Suprapubic skin (tissue), 4 donors: ENCODE measurements around the gene LGALS8. TPM values are rescaled to one million over a fixed set of nuclear protein-coding genes. Genes with fewer than 3 reads are reported as not detected.

Source experiments
- DNase-seq, 2 donors: peaks; one replicate each; pipeline ENCODE4 v3.0.0-alpha.2; 2019; ENCODE audit warnings: low spot score in 2 of 2
- H3K27ac ChIP-seq: fragments of 200-600 bp; sonication (generic); one replicate; pipeline ENCODE4 v1.5.1; 2019
- H3K27me3 ChIP-seq: fragments of 200-600 bp; sonication (generic); one replicate; pipeline ENCODE4 v1.5.1; 2019
- H3K36me3 ChIP-seq: fragments of 200-600 bp; sonication (generic); one replicate; pipeline ENCODE4 v1.5.1; 2019
- H3K4me1 ChIP-seq: fragments of 200-600 bp; sonication (generic); one replicate; pipeline ENCODE4 v1.5.1; 2019
- H3K4me3 ChIP-seq: fragments of 200-600 bp; sonication (generic); one replicate; pipeline ENCODE4 v1.5.1; 2019; ENCODE audit warnings: mild to moderate bottlenecking
- H3K9me3 ChIP-seq: fragments of 200-600 bp; sonication (generic); one replicate; pipeline ENCODE4 v1.5.1; 2019
- CTCF ChIP-seq, 2 donors: fragments of 200-600 bp in 1 of 2; fragments of 450-650 bp in 1 of 2; sonication (generic) in 1 of 2; IDR thresholded peaks; one replicate each; pipeline ENCODE4 v1.5.1; 2016 to 2019; ENCODE audit warnings: antibody characterized with exemption in 2 of 2, mild to moderate bottlenecking in 1 of 2, moderate library complexity in 1 of 2
- EP300 ChIP-seq: sonication (generic); formaldehyde crosslinking; IDR thresholded peaks from one replicate; pipeline ENCODE4 v1.6.1; 2017; ENCODE audit warnings: antibody characterized with exemption
- POLR2A ChIP-seq, 2 donors: fragments of 450-650 bp; IDR thresholded peaks; one replicate each; pipeline ENCODE4 v1.6.1; 2017; ENCODE audit warnings: antibody characterized with exemption in 2 of 2, mild to moderate bottlenecking in 2 of 2, moderate library complexity in 2 of 2
- POLR2AphosphoS5 ChIP-seq, 3 donors: sonication (generic); formaldehyde crosslinking; IDR thresholded peaks; one replicate each; pipeline ENCODE4 v1.6.1; 2017; ENCODE audit warnings: antibody characterized with exemption in 3 of 3
- WGBS: methylation state at CpG from one replicate; pipeline ENCODE4 v1.1.5; 2018; 5-methylcytosine and 5-hydroxymethylcytosine counted together
- total RNA-seq, 4 donors: library from RNA; depleted of rRNA; stranded (reverse); fragments of >200 nt; gene quantifications; one replicate each; pipeline ENCODE4 v1.1.0, GENCODE V29; 2016

The LGALS8 gene
- total RNA-seq, 4 donors from 2014 or later = 70.2 to 280 (median 99.3) TPM

DNA sequence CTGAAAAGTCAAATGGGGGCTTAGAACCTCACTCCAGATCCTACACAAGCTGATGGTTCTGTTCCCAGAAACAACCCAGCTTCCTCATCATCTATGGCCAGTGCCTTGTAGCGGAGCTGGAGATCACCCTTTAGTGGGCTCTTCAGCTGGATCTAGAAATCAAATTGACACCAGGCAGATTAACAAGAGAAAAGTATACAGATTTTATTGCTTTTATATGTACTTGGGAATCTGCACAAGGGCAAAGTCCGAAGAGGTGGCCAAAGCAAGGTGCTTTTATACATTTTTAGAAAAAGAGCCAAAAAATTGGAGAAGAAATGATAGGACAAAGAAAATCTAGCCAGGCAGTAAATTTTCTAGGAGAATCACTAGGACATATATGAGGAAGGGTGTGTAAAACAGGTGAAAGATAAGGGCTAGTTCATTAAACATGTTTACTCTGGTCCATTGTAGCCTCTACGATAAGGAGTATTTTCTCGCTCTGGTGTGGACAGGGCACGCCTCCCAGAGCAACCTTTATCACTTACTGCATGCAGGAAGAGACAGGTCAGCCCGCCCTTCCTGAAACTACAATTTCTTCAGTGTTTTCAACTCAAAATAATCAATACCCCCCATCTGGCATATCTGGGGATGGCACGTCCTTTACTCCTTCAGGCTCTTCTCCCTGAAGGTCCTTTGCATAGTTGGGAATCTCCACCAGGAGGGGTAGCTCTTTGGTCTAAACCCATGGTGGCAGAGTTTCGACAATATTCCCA is 14.0 kb upstream of the LGALS8 start:
- H3K36me3 ChIP-seq = no peaks in the 10 kb centered on the region
- WGBS = 92% methylated on average over 8 of the region's 8 CpGs
- no peaks in the 10 kb centered on the region for H3K9me3 ChIP-seq
- no peak overlapping the region for H3K4me3 ChIP-seq
- no peaks in the 10 kb centered on the region for H3K4me1 ChIP-seq
- no peaks in the 10 kb centered on the region for H3K27me3 ChIP-seq
- TF ChIP-seq CTCF (IDR thresholded peaks at IDR 0.05) = no peak
- no peak overlapping the region for H3K27ac ChIP-seq
- DNase-seq = no peak

- H3K4me1 ChIP-seq = no peaks in the 10 kb centered on the region
- TF ChIP-seq CTCF (IDR thresholded peaks at IDR 0.05) (no peak), EP300 (no peak), POLR2AphosphoS5 (IDR thresholded peaks at IDR 0.05) (no peak), POLR2A (IDR thresholded peaks at IDR 0.05) (no peak)
- 86% methylated on average over 11 of the region's 11 CpGs for WGBS
Measured at GRCh38 chr1:236511735-236512418, 11.9 kb upstream of the LGALS8 start.

DNA sequence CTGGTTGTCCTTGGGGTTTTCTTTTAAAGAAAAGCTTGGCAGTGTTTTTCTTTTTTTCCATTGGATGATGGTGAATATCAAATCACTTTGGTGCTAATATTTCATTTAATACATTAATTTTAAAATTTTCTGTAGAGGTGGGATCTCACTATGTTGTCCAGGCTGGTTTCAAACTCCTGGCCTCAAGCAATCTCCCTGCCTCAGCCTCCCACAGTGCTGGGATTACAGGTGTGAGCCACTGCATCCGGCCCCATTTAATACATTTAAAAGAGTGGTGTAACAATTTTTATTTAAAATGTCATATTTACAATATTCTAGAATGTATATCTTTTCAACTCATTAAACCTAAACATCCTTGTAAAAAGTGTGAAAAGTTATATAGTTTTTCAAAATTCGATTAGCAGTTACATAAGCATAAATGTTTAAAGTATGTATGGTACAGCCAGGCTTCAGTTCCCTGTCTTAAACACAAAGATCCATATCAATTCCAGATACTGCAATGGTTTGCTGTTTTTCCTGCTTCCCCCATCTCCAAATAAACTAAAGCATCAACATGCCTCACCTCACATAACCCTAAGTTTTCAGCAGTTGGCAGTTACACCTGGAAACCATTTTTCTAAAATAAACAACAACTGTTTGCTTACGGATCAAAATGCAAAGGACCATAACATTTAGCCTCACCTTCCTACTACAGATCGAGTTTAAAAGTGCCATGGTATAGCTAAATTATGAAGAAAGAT is 8.9 kb upstream of the LGALS8 start:
- no peak overlapping the region for H3K27ac ChIP-seq
- TF ChIP-seq CTCF (IDR thresholded peaks at IDR 0.05) = no peak
- no peak for TF ChIP-seq POLR2A (IDR thresholded peaks at IDR 0.05)
- no peak for TF ChIP-seq POLR2AphosphoS5 (IDR thresholded peaks at IDR 0.05)
- TF ChIP-seq EP300 = no peak
- H3K27me3 ChIP-seq = no peaks in the 10 kb centered on the region
- H3K36me3 ChIP-seq = no peaks in the 10 kb centered on the region
- no peaks in the 10 kb centered on the region for H3K4me1 ChIP-seq
- no peaks in the 10 kb centered on the region for H3K9me3 ChIP-seq
- no peak overlapping the region for H3K4me3 ChIP-seq
- DNase-seq = no peak
- 58% methylated on average over 4 of the region's 4 CpGs for WGBS

More at GRCh38 chr1:236511735-236512418, 11.9 kb upstream of the LGALS8 start:
- no peak for DNase-seq
- no peaks in the 10 kb centered on the region for H3K9me3 ChIP-seq
- no peak overlapping the region for H3K4me3 ChIP-seq
- H3K27me3 ChIP-seq = no peaks in the 10 kb centered on the region
- H3K27ac ChIP-seq = no peak overlapping the region
- no peaks in the 10 kb centered on the region for H3K36me3 ChIP-seq

GRCh38 chr1:236515443-236515958 is 8.3 kb upstream of the LGALS8 start:
- Histone ChIP-seq H3K4me3 (no peak overlapping the region), H3K27ac (no peak overlapping the region), H3K4me1 (no peaks in the 10 kb centered on the region), H3K9me3 (no peaks in the 10 kb centered on the region), H3K27me3 (no peaks in the 10 kb centered on the region), H3K36me3 (no peaks in the 10 kb centered on the region)
- TF ChIP-seq CTCF (IDR thresholded peaks at IDR 0.05) = no peak
- TF ChIP-seq POLR2AphosphoS5 (IDR thresholded peaks at IDR 0.05) = no peak
- TF ChIP-seq POLR2A (IDR thresholded peaks at IDR 0.05) = no peak
- TF ChIP-seq EP300 = no peak
- 45% methylated on average over 4 of the region's 4 CpGs for WGBS
- no peak for DNase-seq
